NCI-H748 (cell line): Measurements from ENCODE around the gene IL1B.

Experiments used
- DNase-seq: peaks from one replicate; lab custom pipeline; 2025; ENCODE audit not compliant: unreplicated experiment; lab: John Stamatoyannopoulos, UW

The IL1B gene

DNA sequence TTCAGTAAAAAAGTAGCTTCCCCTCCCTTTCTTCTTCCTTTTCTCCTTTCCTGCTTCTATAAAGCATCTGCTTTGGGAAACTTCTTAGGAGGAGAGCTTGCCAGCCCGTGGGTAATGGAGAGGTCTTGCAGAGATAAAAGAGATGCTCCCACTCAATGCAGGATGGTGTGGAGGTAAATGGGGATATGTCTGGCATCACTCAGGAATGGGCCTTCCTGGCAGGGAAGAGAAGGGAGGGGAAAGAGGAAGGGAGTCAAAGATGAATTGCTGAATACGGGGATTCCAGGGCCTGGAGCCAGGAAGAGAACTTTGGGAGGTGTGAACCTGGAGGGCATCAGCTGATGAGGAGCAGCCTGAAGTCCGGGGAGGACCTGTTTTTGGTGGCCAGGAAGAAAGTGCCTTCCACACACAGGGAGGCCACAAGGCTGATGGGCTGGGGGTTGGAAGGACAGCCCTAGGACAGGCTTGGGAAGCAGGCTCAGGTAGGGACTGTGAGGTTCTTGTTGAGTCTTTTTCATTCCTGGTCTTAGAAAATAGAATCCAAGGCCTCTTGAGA is 25.2 kb downstream of the IL1B start:
- no peak for DNase-seq

DNA sequence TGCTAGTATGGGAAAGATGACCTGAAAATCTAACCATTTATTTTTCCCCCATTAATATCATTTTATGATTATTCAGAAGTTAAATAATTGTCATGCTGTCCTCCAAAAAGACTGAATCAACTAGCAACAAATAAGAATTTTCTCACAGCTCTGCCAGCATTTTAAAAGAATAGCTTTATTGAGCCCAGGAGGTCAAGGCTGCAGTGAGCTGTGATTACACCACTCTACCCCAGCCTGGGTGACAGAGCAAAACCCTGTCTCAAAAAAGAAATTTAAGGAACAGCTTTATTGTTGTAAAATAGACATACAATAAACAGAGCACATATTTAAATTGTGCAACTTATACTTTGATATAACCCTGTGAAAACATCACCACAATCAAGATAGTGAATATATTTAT is 27.5 kb downstream of the IL1B start:
- DNase-seq: no peak

DNA sequence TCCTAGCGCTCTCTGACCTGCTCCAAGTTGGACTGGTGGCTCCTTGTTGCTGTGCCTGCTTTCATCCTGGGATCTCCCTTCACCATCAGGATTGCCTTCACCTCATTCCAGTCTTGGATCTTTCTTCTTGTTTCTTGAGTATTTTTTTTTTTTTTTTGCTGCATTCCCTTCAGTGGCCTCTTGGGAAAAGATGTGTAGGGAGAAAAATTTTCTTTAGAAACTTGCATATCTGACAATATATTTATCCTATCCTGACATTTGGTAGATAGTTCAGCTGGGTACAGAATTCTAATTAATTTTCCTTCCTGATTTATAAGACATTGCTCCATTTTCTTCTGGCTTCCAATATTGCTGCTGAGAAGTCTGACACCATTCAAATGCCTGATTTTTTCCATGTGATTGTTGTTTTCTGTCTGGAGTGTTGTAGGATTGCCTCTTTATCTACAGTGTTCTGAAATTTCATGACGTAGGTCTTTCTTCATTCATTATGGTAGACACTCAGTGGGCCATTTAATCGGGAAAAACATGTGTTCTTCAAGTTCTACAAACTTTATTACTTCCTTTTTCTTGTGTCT is 29.3 kb downstream of the IL1B start:
- no peak for DNase-seq

- peak; percentile 1 for DNase-seq
These were observed 31.0 kb downstream of the IL1B start for GRCh38 chr2:112805542-112805941.

GRCh38 chr2:112803691-112804521 is 32.7 kb downstream of the IL1B start:
- DNase-seq: no peak

- DNase-seq: no peak
These were observed 35.5 kb downstream of the IL1B start for GRCh38 chr2:112800881-112801583.

DNA sequence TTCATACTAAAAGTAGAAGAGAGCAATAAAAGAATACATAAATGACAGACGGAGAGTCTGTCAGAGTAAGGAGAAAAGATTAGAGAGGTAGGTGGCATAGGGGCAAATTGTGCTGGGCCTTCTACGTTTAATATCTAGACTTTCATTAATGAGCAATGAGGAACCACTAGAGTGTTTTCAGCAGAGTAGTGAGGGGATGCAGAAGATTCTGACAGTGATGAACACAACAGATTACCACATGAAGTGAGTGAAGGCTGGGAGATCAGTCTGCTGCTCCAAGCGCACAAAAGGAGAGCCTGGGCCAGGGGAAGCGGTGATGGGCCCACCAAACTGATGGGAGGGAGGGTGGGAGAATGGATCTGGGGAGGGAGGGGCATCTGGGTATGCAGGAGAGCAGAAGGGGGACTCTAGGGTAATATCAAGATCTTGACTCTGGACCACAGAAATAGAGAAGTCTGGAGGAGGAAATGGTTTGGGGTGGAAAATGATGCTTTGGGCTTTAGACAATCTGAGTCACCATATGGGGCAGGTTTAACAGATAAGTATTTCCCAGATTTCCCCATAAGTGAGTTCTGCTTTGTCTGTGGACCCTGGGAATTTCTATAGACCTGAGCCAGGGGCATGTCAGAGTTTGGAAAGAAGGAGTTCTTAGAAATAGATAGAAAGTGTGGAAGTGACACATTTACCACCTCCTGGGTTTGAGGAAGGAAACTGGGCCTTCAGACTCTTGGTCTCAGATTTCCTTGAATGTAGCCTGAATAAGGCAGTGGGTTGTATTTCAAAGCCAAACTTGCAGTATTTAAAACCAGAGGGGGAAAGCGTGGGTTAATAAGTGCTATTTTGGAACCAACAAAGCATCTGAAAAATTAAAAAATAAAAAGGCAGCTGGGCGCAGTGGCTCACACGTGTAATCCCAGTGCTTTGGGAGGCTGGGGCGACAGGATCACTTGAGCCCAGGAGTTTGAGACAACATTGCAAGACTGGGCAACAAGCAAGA is 37.3 kb downstream of the IL1B start:
- no peak for DNase-seq

- DNase-seq: no peak
These were observed 40.1 kb downstream of the IL1B start for GRCh38 chr2:112796486-112796885.

- DNase-seq: no peak
These were observed 40.8 kb downstream of the IL1B start for GRCh38 chr2:112795774-112796173.

DNA sequence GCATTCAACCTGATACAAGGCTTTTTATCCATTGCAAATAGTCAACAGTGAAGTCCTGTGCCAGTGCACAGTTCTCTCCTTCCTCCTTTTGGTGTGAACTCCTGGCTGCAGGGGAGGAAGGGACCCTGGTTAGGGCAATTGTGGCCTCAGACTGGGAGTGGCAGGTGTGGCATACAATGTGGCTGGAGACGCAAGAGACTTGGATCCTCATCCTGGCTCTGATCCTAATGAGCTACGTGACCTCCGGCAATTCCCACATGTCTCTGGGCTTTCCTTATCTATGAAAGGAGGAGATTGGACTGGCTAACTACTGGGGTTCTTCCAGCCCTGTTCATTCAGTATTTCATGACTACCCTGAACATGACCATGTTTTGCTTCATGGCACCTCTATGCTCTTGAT is 41.7 kb downstream of the IL1B start:
- no peak for DNase-seq

DNA sequence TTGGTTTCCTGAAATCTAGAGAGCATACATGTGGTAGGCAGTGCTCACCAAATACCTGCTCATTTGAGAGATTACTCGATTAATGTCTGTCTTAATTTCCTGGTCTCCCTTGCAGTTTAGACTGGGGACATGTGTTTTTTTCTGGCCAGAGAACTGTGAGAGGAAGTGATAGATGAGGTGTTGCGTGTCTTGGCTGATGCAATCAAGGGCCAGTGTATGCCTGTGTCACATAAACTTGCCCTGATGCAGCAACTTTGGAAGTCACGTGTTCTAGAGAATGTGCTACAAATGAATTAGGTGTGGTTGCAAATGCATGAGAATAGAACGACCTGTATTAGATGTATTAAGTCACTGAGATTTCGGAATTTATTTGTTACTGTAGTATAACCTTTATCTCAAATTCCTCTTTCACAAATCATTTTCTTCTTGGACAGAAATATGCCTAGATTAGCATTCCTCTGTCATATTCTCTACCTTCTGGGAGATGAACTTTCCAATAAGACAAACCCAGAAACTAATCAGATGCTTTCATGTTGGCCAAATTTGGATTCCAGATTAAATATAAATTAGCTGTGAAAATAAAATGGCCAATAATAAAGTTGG is 42.3 kb downstream of the IL1B start:
- DNase-seq: no peak

GRCh38 chr2:112793449-112793978 is 43.1 kb downstream of the IL1B start:
- DNase-seq: no peak

- no peak for DNase-seq
These were observed 44.2 kb downstream of the IL1B start for GRCh38 chr2:112792419-112792818.

- no peak for DNase-seq
These were observed 44.8 kb downstream of the IL1B start for GRCh38 chr2:112791693-112792230.

DNA sequence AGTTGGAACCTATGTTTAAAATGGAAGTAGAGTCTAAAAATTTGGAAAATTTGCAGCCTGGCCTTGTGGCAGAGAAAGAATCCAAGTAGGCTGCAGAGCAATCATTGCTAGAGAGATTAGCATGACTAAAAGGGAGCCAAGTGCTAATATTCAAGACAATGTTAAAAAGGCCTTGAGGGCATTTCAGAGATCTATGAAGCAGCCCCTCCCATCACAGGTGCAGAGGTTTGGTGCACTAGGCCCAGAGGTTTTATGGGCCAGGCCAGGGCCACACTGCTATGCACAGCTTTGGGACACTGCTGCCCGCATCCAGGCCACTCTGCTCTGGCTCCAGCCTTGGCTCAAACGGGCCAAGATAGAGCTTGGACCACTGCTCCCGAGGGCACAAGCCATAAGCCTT is 45.6 kb downstream of the IL1B start:
- no peak for DNase-seq

DNA sequence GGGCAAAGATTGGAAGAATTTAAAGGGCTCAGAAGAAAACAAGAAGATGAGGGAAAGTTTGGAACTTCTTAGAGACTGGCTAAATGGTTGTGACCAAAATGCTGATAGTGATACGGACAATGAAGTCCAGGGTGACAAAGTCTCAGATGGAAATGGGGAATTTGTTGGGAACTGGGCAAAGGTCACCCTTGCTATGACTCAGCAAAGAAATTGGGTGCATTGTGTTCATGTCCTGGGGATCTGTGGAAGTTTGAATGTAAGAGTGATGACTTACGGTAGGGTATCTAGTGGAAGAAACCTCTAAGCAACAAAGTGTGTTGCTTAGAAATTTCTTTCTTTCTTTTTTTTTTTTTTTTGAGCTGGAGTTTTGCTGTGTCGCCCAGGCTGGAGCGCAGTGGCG is 46.3 kb downstream of the IL1B start:
- DNase-seq: no peak

DNA sequence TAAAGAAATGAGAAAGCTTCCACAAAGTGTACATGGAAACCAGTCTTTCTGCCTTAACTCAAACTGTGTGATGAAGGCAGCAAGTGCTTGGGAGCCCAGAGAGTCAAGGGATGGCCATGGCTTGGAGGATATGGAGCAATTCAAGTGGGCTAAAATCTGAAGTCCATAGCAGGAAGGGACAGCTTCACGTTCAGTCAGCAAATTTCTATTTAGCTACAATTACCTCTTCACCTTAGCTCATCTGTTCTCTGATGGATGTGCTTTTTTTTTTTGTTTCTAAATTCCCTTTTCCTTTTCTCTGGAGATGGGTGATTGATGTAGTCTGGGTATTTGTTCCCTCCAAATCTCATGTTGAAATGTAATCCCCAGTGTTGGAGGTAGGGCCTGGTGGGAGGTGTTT is 47.4 kb downstream of the IL1B start:
- no peak for DNase-seq

DNA sequence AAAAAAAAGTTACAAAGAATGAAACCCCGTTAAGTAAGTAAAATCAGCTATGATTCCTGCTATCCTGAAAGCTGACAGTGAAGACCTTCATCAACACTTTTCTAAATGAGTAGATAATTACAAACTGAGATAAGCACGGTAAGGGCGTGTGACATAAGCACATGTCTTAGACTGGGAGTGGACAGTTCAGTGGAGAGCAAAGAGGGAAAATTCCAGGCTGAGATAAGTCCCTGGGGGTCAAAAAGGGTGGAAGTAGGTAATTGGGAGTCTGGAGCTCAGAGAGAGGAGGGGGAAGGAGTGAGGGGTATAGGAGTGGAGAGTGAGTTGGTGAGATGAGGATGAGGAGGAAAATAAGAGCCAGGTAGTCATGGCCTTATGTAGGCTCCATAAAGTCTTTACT is 47.9 kb downstream of the IL1B start:
- no peak for DNase-seq

DNA sequence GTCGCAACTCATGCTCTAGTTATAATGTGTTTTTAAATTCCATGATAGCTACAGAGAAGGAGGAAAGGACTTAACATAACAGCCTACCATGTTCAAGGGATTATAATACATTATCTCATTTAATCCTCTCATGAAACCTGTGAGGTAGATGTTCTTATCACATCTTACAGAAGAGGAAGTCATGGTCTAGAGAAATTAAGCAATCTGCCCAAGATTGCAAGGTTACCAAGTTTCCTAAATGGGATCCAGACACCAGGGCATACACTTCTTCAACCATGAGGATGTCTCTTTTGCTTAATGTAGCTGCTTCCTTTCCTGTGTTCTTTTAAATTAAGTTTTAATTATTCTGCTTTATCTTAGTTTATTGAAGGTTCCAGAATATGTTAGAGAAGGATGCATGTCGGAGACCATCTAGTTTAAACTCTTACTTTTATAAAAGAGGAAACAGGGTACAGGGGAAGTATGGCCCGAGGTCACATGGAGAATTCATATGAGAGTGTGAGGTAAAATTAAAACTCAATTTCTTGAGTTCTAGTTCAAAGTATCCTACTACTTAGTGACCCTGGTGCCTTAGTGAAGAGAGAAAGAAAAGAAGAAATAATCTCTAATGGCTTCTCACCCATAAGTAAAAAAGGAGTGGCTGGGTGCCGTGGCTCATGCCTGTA is 48.7 kb downstream of the IL1B start:
- DNase-seq: no peak
